DMS114 treated with DMSO at 0.1 percent for 48 hours (cell line): ENCODE data around the gene ZNF212.
"Not testable (repeated sequence)": the region's sequence is repeated elsewhere in the genome, so short reads cannot be mapped to it uniquely, and the experiment has no call there.

Source experiments
- DNase-seq: peaks from one replicate; lab custom pipeline; 2025; ENCODE audit not compliant: unreplicated experiment; lab: John Stamatoyannopoulos, UW

The ZNF212 gene

GRCh38 chr7:149218469-149219420, 20.7 kb upstream of the ZNF212 start:
- no peak for DNase-seq

GRCh38 chr7:149220534-149220933, 18.9 kb upstream of the ZNF212 start:
- DNase-seq = no peak

GRCh38 chr7:149223176-149223575, 16.3 kb upstream of the ZNF212 start:
- DNase-seq = no peak

DNA sequence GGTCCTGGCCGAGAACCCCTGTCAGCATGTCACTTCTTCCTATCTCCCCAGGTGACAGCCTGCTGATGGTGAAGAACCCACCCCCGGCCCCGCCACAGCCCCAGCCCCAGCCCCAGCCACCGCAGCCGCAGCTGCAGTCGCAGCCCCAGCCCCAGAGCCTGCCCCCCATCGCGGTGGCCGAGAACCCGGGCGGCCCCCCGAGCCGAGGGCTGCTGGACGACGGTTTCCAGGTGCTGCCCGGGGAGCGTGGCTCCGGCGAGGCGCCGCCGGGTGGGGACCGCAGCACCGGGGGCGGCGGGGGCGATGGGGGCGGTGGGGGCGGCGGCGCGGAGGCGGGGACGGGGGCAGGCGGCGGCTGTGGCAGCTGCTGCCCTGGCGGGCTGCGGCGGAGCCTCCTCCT, 15.7 kb upstream of the ZNF212 start:
- DNase-seq = no peak

DNA sequence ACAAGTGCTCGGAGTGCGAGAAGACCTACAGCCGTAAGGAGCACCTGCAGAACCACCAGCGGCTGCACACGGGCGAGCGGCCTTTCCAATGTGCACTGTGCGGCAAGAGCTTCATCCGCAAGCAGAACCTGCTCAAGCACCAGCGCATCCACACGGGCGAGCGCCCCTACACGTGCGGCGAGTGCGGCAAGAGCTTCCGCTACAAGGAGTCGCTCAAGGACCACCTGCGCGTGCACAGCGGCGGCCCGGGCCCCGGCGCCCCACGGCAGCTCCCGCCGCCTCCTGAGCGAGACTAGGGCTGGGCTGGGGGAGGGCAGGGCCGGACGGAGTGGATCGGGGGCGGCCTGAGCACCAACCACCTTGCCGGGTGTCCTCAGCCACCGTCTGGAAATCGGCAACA, 15.1 kb upstream of the ZNF212 start:
- DNase-seq = no peak

DNA sequence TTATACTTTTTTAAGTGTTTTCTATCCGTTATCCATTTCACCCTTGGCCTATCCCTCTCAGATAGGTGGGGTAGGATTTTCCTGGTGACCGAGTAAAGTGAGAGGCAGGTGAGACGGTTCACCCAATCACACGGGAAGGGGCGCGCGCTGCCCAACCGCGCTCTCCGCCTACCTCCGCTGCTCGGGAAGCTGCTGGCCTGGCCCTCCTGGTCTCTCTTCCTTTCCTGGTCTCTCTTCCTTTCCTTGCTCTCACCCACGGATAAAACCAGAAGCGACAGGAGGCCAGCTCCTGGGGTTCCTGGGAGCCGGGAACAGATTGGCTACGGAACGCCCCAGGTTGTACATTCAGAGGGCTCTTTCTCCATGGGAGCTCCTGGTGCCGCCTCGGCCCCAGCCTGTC, 14.3 kb upstream of the ZNF212 start:
- DNase-seq = no peak

- DNase-seq = no peak
Observed at GRCh38 chr7:149225656-149226055, 13.8 kb upstream of the ZNF212 start.

DNA sequence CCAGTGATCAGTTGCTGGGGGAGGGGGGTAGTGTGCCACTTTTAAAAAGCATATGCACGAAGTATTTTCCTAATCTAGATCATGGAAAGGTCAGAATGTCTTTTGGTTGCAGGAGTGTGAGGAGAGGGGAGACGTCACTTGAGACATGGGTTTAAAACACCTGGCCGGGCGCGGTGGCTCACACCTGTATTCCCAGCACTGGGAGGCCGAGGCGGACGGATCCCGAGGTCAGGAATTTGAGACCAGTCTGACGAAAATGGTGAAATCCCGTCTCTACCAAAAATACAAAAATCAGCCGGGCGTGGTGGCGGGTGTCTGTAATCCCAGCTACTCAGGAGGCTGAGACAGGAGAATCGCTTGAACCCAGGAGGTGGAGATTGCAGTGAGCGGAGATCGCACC, 13.1 kb upstream of the ZNF212 start:
- not testable (repeated sequence) for DNase-seq

DNA sequence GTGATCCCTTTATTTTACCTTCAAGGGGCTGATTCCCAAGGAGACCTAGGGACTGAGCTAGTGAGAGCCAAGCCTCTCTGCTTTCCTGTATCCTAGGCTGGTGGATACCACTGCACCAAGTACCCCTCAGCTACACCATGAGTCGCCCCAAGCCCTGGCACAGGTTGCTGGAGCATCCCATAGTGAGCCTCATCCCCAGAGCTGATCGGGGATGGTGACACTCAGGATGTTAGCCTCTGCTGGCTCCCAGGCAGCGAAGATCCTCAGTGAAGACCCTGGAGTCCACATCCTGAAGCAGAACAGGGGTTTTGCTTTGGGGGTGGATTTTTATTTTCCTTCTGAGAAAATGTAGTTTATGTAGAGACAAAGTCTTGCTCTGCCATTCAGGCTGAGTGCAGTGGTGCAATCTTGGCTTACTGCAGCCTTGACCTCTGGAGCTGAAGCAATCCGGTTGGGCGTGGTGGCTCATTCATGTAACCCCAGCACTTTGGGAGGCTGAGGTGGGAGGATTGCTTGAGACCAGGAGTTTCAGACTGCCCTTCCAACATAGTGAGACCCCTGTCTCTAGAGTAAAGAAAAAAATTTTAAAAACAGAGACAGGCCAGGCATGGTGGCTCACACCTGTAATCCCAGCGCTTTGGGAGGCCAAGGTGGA, 12.5 kb upstream of the ZNF212 start:
- DNase-seq = no peak

DNA sequence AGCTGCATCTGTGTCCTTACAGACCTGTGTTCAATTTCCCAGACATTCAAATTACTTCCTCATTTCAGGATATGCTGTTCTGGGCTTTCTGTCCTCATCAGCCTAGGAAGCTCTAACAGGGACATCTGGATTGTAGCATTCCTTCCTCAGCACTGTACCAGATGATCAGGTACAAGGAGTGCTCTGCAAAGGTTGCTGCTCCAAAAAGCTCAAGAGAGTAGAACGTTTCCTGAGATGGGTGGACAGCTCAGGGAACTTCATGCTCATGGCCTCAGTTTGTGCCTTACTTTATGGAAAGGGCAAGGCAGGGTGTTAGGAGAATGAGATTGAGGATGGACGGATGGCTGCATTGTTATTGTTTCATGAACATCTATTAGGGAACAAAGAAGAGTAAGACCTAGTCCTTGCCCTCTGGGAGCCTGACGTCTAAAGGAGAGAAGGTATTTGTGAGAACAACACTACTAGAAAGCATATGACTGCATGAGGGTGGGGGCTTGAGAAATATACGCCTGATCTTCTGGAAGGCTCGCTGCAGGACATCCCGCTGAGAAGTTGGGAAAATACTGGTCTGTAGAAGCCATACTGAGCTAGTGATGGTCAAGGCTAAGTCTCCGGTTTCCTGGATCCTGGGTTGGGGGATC, 10.5 kb upstream of the ZNF212 start:
- DNase-seq = no peak

DNA sequence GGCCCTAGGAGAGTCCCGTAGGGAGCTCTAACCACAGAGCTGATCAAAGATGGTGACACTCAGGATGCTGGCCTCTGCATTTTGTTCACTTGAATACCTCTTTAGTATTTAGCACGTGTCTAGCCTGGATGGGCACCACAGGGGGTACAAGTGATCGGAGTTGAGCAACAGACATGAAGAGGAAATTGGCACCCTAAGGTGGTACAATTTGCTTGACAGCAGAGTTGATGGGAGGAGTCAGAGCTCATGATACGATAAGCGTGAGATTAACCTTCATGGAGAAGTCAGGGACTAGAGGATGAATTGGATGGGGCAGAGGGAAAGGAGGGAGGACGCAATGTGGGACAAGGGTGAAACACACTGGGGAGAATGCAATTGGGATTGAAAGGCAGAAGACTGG, 9.9 kb upstream of the ZNF212 start:
- no peak for DNase-seq

DNA sequence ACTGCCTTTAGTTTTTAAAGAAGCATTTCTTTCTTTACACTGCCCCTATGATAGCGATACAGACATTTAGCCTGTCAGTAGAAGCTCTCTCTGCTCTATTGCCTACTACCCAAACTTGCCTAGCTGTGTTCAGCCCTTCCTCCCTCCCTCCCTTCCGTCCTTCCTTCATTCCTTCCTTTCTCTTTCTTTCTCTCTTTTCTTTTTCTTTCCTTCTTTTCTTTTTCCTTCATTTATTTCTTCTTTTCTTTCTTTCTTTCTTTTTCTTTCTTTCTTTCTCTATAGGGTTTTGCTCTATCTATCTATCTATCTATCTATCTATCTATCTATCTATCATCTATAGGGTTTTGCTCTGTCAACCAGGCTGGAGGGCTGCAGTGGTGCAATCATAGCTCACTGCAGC, 7.1 kb upstream of the ZNF212 start:
- no peak for DNase-seq

- DNase-seq = not testable (repeated sequence)
Observed at GRCh38 chr7:149233655-149234204, 5.7 kb upstream of the ZNF212 start.

- no peak for DNase-seq
Observed at GRCh38 chr7:149237502-149237901, 1.9 kb upstream of the ZNF212 start.

DNA sequence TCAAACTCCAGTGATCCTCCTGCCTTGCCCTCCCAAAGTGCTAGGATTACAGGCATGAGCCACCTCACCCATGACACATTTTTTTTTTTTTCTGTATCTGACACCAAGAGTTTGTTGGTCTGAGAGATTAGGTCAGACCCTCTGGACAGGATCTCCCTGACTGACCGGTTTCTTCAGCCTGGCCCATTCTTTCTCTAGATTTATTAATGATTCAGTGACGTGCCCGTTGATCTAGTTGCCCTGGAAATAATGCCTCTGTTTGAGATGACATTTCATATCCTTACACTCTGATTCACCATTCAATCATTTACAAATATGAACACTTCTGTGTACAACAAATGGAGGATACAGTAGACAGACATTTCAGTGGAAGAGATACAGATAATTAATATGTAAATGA, 1.4 kb upstream of the ZNF212 start:
- no peak for DNase-seq

GRCh38 chr7:149240637-149241036, 1.2 kb downstream of the ZNF212 start:
- DNase-seq = no peak

- no peak for DNase-seq
Observed at GRCh38 chr7:149241696-149242095, 2.2 kb downstream of the ZNF212 start.

GRCh38 chr7:149245244-149245643, 5.8 kb downstream of the ZNF212 start:
- DNase-seq = no peak

DNA sequence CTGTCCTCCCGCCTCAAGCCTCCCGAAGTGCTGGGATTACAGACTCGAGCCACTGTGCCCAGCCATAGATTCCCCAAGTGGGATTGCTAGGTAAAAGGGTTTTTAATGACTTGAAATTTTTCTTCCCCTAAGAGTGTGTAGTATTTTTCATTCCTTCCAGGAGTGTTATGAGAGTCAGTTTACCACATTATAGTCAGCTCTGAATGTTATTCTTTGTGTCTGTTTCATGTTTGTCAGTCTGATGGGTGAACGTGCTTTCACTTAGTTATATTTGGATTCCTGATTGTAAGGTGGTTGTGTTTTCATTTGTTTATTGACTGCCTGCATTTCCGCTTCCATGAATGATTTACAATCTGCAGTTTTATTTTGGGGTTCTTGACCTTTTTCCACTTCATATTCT, 6.3 kb downstream of the ZNF212 start:
- no peak for DNase-seq

DNA sequence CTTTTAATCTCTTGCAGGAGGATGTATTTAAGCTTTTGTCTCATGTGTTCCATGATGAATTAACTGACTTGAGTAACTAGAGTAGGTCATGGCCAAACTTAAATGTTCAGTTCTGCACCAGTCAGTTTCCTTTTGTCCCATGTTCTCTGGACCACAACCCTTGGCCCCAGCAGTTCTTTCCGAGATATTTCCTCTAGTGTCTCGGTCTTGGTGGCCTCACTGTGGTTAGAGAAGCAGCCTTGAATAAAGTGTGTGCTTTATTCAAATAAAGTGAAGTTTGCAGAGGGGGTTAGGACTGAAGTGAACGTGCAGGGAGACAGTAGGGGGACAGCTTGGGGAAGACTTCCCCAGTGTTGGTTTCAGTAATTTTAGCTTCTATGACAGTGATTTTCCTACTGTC, 9.3 kb downstream of the ZNF212 start:
- DNase-seq = no peak

- DNase-seq = not testable (repeated sequence)
Observed at GRCh38 chr7:149250151-149250550, 10.7 kb downstream of the ZNF212 start.

- DNase-seq = not testable (repeated sequence)
Observed at GRCh38 chr7:149251518-149251917, 12.1 kb downstream of the ZNF212 start.
